ENCODE data around the gene COQ8A. TPM values are rescaled to one million over a fixed set of nuclear protein-coding genes. Genes with fewer than 3 reads are reported as not detected.

The COQ8A gene
- total RNA-seq, 1 donor from 2014 or later, result 13.8 TPM

DNA sequence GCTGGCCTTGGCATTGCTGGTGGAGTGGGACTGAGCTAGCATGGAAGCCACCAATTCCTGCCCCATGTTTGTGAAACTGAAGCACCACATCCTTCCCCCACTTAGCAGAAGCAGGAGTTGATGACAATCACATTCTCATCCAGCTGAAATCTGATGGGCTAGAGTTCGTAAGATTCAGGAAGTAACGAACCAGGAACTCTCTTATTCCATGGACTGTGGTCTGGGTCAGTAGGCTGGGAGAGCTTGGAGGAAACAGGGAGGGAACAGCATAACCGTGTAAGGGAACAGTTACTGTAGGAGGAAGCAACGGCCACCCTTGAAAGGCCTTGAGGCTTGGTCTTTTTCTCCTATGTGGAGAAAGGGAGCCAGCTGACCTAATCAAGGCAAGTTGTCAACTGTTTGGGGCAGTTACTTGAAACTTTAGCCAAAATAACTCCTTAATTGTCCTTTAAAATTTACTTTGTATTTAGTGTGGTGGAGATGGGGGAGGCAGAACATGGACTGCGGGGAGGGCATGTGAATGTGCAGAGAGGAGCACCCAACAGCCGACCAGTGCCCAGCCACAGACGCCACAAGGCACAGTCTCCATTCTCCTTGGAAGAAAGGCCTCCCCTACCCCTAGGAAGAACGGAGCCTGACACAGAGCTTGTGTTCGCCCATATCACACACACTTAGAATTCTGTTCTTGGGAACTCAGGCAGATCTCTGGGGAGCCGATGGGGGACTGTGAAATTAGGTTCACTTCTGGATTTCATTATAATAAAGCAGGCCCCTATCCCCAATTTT is 2.0 kb upstream of the COQ8A start:
- Mint-ChIP-seq H3K9me3 (peaks cover 22% of the 10 kb centered on the region), H3K27me3 (ENCODE audit: insufficient read depth, low read depth) (peaks cover under 1% of the 10 kb centered on the region), H3K27ac (peak overlapping the region; percentile 16), H3K4me3 (peak overlapping the region; percentile 88), H3K4me1 (peaks cover 26% of the 10 kb centered on the region), H3K36me3 (peaks cover 10% of the 10 kb centered on the region)
- no peak for DNase-seq (ENCODE audit: low spot score)
- Histone ChIP-seq H3F3A (ENCODE audit: low read depth) (peaks cover 10% of the 10 kb centered on the region), H3K27ac (no peak overlapping the region), H3K9me3 (ENCODE audit: low read depth) (peaks cover 14% of the 10 kb centered on the region), H2AFZ (replicated peaks) (peak overlapping the region; percentile 69), H3K36me3 (no peaks in the 10 kb centered on the region), H3K9ac (no peak overlapping the region), H4K20me1 (ENCODE audit: low read depth) (no peaks in the 10 kb centered on the region), H3K4me1 (peaks cover 9% of the 10 kb centered on the region), H3K4me2 (no peak overlapping the region), H3K27me3 (peaks cover 7% of the 10 kb centered on the region), H3K4me3 (no peak overlapping the region), H3K79me2 (ENCODE audit: low read depth) (peaks cover 14% of the 10 kb centered on the region)
- TF ChIP-seq EZH2 (IDR thresholded peaks at IDR 0.05), result no peak
- TF ChIP-seq EZH2phosphoT487 (IDR thresholded peaks at IDR 0.05), result no peak
- TF ChIP-seq, protein P1, sequence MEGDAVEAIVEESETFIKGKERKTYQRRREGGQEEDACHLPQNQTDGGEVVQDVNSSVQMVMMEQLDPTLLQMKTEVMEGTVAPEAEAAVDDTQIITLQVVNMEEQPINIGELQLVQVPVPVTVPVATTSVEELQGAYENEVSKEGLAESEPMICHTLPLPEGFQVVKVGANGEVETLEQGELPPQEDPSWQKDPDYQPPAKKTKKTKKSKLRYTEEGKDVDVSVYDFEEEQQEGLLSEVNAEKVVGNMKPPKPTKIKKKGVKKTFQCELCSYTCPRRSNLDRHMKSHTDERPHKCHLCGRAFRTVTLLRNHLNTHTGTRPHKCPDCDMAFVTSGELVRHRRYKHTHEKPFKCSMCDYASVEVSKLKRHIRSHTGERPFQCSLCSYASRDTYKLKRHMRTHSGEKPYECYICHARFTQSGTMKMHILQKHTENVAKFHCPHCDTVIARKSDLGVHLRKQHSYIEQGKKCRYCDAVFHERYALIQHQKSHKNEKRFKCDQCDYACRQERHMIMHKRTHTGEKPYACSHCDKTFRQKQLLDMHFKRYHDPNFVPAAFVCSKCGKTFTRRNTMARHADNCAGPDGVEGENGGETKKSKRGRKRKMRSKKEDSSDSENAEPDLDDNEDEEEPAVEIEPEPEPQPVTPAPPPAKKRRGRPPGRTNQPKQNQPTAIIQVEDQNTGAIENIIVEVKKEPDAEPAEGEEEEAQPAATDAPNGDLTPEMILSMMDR (IDR thresholded peaks at IDR 0.05), result no peak

DNA sequence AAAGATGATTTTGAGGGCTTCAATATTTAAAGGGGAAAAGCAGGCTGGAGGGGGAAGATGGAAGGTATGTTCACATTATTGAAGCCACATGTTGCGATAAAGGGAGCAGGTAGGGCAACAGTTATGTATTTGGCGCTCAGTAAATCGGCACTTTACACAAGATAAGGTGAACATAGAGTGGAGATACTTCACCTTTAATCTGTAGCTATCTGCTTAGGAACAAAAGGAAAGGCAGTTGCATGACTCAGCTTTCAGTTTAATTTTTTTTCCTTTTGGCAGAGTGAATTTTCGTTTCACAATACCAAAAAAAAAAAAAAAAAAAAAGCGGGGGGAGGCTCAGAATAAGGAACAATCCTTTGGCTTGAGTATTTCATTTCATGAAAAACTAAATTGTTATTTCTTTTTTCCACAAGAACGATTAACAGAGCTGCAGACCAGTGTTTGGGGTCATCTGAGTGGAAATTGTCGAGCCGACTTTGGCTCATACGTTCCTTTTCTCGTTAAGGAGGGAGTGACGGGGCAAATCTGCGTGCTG is 1.1 kb upstream of the COQ8A start:
- Mint-ChIP-seq H3K4me1 (peaks cover 33% of the 10 kb centered on the region), H3K36me3 (peaks cover 10% of the 10 kb centered on the region), H3K27ac (peak overlapping the region; percentile 16), H3K27me3 (ENCODE audit: insufficient read depth, low read depth) (peaks cover 3% of the 10 kb centered on the region), H3K9me3 (peaks cover 16% of the 10 kb centered on the region), H3K4me3 (peak overlapping the region; percentile 88)
- peaks cover 7% of the 10 kb centered on the region for H3K27me3 ChIP-seq
- TF ChIP-seq, protein P1 (IDR thresholded peaks at IDR 0.05), result no peak
- TF ChIP-seq EZH2 (IDR thresholded peaks at IDR 0.05), result no peak
- H3K9me3 ChIP-seq (ENCODE audit: low read depth), result peaks cover 10% of the 10 kb centered on the region
- H3K4me2 ChIP-seq, result peak overlapping the region; percentile 75
- peak overlapping the region; percentile 80 for H2AFZ ChIP-seq (replicated peaks)
- peaks cover 10% of the 10 kb centered on the region for H3F3A ChIP-seq (ENCODE audit: low read depth)
- H3K27ac ChIP-seq, result no peak overlapping the region
- peaks cover 21% of the 10 kb centered on the region for H3K79me2 ChIP-seq (ENCODE audit: low read depth)
- no peak for DNase-seq (ENCODE audit: low spot score)
- H3K4me3 ChIP-seq, result peak overlapping the region; percentile 45
- H4K20me1 ChIP-seq (ENCODE audit: low read depth), result no peaks in the 10 kb centered on the region
- H3K9ac ChIP-seq, result no peak overlapping the region
- H3K4me1 ChIP-seq, result peaks cover 9% of the 10 kb centered on the region
- no peaks in the 10 kb centered on the region for H3K36me3 ChIP-seq

- Mint-ChIP-seq H3K27me3 (ENCODE audit: insufficient read depth, low read depth) (peaks cover 3% of the 10 kb centered on the region), H3K4me1 (peaks cover 33% of the 10 kb centered on the region), H3K27ac (peak overlapping the region; percentile 16), H3K4me3 (peak overlapping the region; percentile 88), H3K36me3 (peaks cover 8% of the 10 kb centered on the region), H3K9me3 (peaks cover 13% of the 10 kb centered on the region)
- Histone ChIP-seq H2AFZ (replicated peaks) (peak overlapping the region; percentile 80), H3K4me1 (peaks cover 9% of the 10 kb centered on the region), H4K20me1 (ENCODE audit: low read depth) (no peaks in the 10 kb centered on the region), H3K27me3 (peaks cover 7% of the 10 kb centered on the region), H3K9me3 (ENCODE audit: low read depth) (peaks cover 4% of the 10 kb centered on the region), H3K36me3 (no peaks in the 10 kb centered on the region), H3K4me3 (peak overlapping the region; percentile 45), H3K27ac (peak overlapping the region; percentile 60), H3K9ac (no peak overlapping the region), H3F3A (ENCODE audit: low read depth) (peaks cover 10% of the 10 kb centered on the region), H3K79me2 (ENCODE audit: low read depth) (peaks cover 21% of the 10 kb centered on the region), H3K4me2 (peak overlapping the region; percentile 75)
- peak; percentile 74 for DNase-seq (ENCODE audit: low spot score)
- TF ChIP-seq, protein P1 (IDR thresholded peaks at IDR 0.05), result no peak
- TF ChIP-seq EZH2 (IDR thresholded peaks at IDR 0.05) (no peak), EZH2phosphoT487 (IDR thresholded peaks at IDR 0.05) (no peak)
Measured at GRCh38 chr1:226939438-226940028, 561 bp upstream of the COQ8A start.
